ENCODE measurements around the gene TOMM7. TPM values are rescaled to one million over a fixed set of nuclear protein-coding genes. Genes with fewer than 3 reads are reported as not detected.

TOMM7 gene
- total and polyA plus RNA-seq, 10 of the 15 experiments (the other 5 are each of a cell fraction or from before 2014, with no cell fraction given), result 151 to 1,497 (median 322) TPM

- ChIA-PET CTCF (interaction anchor here (0.8 to 1.9 kb wide), 5 partner anchors 24 to 251 kb away, joined by 3 to 11 read pairs (median 3); no protein-coding TSS in a partner anchor), POLR2A (no interaction called here), RAD21 (ENCODE audit: unreplicated experiment) (interaction anchor here (1.2 kb wide), 1 partner anchor 11 kb away, joined by 4 read pairs; no protein-coding TSS in a partner anchor), SMC1A (ENCODE audit: uncharacterized antibody, unreplicated experiment) (interaction anchor here (1.2 to 2.0 kb wide), 5 partner anchors 10 to 246 kb away, joined by 3 to 7 read pairs (median 4); no protein-coding TSS in a partner anchor)
- H4K20me1 ChIP-seq (ENCODE audit: control insufficient read depth, insufficient read depth), result no peaks in the 10 kb centered on the region
- H3K36me3 ChIP-seq (ENCODE audit: control insufficient read depth in 2 of 2, insufficient read depth in 2 of 2, low read length in 1 of 2), result no peaks in the 10 kb centered on the region; a peak in 2 of 4 replicates
- intact Hi-C loops (cut with micrococcal nuclease; ENCODE audit: unreplicated experiment), result no loop called here
- no peaks in the 10 kb centered on the region for H3K79me2 ChIP-seq (ENCODE audit: control insufficient read depth, insufficient read depth, low read length)
- DNase-seq (ENCODE audit: low read depth, low spot score) (no peak), ATAC-seq (peak; percentile 49; the same call in 2 of the 3 replicates), FAIRE-seq (no peak)
- H3K9ac ChIP-seq (ENCODE audit: control insufficient read depth, insufficient read depth, low read length), result no peak overlapping the region
- no peak overlapping the region for H3K4me2 ChIP-seq (ENCODE audit: control insufficient read depth, insufficient read depth)
- no peaks in the 10 kb centered on the region for H3K9me3 ChIP-seq (replicated peaks; ENCODE audit: control insufficient read depth, insufficient read depth, low read length)
- WGBS (ENCODE audit: insufficient coverage, insufficient replicate concordance, low lambda C conversion rate, missing lambda C conversion rate), result 99% methylated on average over 4 of the region's 4 CpGs
- no TSS peak for BruUV-seq (replicated peaks)
- H3K27me3 ChIP-seq (replicated peaks in 1 of 2; ENCODE audit: control insufficient read depth in 2 of 2, insufficient read depth in 2 of 2, low read length in 1 of 2), result no peaks in the 10 kb centered on the region
- peaks cover 11% of the 10 kb centered on the region; the same call in 1 of the 2 replicates for H3K4me1 ChIP-seq (ENCODE audit: control insufficient read depth, insufficient read depth, low read length)
- in situ Hi-C loops (cut with MboI), result no loop called here
- no peak overlapping the region for H3K4me3 ChIP-seq
- no peak overlapping the region for H2AFZ ChIP-seq (ENCODE audit: control insufficient read depth, low read depth, low read length)
- peak; percentile 32; the same call in 1 of the 2 replicates for TF ChIP-seq SPI1 (IDR thresholded peaks at IDR 0.05; ENCODE audit: borderline replicate concordance, insufficient read depth, low read depth, low read length)
- no peak for TF ChIP-seq NR2C2 (IDR thresholded peaks at IDR 0.05; ENCODE audit: borderline replicate concordance, control insufficient read depth, insufficient read length, low read depth)
- no peak for TF ChIP-seq STAT3 (IDR thresholded peaks at IDR 0.05; ENCODE audit: low read depth, low read length)
- no peak for TF ChIP-seq CTCF (IDR thresholded peaks at IDR 0.05 in 2 of 3, conservative IDR thresholded peaks at IDR 0.05 in 1 of 3; ENCODE audit: control insufficient read depth in 2 of 3, extremely low read depth in 1 of 3, insufficient read depth in 1 of 3, low read depth in 3 of 3, low read length in 3 of 3)
- no peak for TF ChIP-seq E4F1 (IDR thresholded peaks at IDR 0.05; ENCODE audit: borderline replicate concordance, partially characterized antibody)
- no peak for TF ChIP-seq IKZF1 (conservative IDR thresholded peaks at IDR 0.05)
- no peak overlapping the region for H3K27ac ChIP-seq (ENCODE audit: control insufficient read depth, insufficient read depth)
Observed at GRCh38 chr7:22809902-22810642, 12.6 kb downstream of the TOMM7 start.
